Measurements from ENCODE around the gene NUDT8.

GRCh38 chr11:67640758-67641337 is 11.1 kb upstream of the NUDT8 start:
- no peak for TF ChIP-seq POLR2A (IDR thresholded peaks at IDR 0.05)
- no peak for TF ChIP-seq CTCF (IDR thresholded peaks at IDR 0.05)

All from thyroid gland (tissue), 4 donors.